HG03342 (cell line): ENCODE measurements around the gene SLC35F2.
"Not testable (repeated sequence)": the region's sequence is repeated elsewhere in the genome, so short reads cannot be mapped to it uniquely, and the experiment has no call there.

Experiments used
- ATAC-seq: cut with Tn5 transposase; IDR thresholded peaks from one replicate; pipeline ENCODE4 v1.9.1; 2021; ENCODE audit warnings: mild to moderate bottlenecking, moderate library complexity; ENCODE audit not compliant: unreplicated experiment

The SLC35F2 gene

DNA sequence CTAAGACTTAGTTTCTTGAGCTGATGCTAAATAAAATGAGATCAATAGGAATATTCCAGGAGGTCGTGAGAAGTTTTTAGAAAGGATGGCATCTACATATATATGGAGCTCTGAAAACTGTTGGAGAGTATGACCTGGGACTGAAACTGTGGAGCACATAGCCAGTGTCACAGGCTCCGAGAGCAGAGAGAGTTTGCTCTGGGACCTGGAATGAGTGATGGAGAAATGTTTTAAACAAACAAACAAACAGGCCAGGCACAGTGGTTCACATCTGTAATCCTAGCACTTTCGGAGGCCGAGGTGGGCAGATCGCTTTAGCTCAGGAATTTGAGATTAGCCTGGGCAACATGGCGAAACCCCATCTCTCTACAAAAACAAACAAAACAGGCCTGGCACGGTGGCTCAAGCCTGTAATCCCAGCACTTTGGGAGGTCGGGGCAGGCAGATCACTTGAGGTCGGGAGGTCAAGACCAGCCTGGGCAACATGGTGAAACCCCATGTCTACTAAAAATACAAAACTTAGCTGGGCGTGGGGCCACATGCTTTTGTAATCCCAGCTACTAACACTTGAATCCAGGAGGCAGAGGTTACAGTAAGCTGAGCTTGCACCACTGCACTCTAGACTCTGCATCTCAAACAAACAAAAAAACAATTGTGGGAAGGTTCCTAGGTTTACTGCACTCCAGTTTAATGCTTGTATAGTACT lies 67.1 kb downstream of the SLC35F2 start:
- ATAC-seq: no peak

DNA sequence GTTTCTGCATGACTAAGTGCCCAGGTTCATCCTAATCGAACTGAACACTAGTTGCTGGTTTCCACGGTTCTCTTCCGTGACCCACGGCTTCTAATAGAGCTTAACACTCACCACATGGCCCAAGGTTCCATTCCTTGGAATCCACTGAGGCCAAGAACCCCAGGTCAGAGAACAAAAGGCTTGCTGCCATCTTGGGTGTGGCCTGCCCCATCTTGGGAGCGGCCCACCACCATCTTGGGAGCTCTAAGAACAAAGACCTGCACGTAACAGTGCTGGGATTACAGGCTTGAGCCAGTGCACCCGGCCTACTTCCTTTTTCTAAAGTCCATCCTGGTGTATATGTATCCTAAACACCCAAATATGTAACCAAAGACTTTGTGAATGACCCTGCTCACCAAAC lies 68.8 kb downstream of the SLC35F2 start:
- ATAC-seq: no peak

DNA sequence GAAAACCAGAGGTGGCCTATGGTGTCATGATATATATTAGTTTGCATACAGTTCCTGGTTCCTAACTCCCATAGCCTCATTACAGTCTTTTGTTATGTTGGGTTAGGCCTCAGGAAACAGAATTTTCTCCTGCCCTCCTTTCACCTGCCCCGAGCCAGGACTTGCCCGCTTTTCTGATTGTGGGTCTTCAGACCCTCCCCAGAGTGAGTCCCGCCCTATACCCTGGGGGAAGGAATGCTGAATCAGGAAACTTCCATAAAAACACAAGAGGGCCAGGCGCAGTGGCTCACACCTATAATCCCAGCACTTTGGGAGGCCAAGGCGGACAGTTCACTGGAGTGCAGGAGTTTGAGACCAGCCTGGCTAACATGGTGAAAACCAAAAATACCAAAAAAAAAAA lies 70.9 kb downstream of the SLC35F2 start:
- no peak for ATAC-seq

DNA sequence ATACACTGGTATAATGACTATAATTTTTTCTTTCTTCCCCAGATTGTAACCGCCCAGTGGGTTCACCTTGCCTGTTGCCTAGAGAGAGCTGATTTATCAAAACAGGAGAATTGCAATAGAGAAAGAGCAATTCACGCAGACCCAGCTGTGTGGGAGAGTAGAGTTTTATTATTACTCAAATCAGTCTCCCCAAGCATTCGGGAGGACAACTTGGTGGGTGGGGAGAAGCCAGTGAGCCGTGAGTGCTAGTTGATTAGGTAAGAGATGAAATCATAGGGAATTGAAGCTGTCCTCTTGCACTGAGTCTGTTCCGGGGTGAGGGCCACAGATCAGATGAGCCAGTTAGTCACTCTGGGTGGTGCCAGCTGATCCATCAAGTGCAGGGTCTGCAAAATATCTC lies 73.2 kb downstream of the SLC35F2 start:
- no peak for ATAC-seq

DNA sequence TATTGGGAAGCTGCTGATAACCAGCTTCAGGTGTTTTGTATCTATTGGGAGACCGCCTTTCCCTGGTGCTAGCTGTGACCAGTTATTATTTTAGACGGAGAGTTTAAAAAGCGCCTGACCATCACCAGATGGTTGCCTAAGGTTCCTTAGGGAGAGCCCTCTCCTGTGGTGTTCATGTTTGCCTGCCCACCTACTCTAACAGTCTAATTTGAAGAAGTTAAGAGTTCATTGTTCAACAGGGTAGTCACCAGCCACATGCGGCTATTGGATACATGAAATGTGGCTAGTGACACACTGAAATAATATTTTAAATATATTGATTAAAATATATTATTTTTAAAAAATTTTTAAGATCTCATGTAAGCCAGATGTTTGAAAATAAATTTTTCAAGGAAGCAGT lies 75.5 kb downstream of the SLC35F2 start:
- ATAC-seq: no peak

DNA sequence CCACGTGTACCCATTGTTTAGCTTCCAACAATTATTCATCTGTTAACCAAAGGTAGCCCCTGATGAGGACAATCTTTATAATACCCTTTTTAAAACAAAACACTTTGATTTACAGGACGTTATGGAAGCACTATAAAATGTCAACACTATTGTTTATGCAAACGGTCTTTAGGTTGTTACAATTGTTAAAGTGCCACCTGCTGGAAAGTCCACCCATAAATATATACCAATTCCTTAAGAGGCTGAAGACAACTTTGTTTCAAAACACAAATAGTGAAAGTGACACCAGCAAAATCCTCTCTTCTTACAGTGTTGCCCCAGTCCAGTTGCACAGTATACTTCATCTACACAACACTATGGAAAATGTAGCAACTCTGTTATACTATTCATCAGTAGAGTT lies 77.8 kb downstream of the SLC35F2 start:
- ATAC-seq: no peak

DNA sequence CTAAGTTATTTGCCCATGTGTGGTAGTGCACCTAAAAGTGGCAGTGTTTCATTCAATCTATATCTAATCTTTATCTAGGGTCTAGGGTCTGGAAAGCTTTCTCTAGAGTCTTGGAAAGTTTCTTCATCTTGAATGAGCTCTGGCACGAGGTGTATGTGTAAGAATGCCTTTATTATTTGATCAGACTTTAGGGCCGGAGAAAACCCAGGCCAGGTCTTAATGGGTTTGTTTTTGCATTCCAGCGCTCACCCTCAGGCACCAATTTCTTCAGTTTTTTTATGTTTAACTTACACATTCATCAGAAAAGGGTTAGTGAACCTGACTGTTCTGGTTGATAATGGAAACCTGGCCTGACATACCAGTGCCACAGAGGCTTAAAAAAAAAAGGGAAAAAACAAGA lies 78.5 kb downstream of the SLC35F2 start:
- no peak for ATAC-seq

DNA sequence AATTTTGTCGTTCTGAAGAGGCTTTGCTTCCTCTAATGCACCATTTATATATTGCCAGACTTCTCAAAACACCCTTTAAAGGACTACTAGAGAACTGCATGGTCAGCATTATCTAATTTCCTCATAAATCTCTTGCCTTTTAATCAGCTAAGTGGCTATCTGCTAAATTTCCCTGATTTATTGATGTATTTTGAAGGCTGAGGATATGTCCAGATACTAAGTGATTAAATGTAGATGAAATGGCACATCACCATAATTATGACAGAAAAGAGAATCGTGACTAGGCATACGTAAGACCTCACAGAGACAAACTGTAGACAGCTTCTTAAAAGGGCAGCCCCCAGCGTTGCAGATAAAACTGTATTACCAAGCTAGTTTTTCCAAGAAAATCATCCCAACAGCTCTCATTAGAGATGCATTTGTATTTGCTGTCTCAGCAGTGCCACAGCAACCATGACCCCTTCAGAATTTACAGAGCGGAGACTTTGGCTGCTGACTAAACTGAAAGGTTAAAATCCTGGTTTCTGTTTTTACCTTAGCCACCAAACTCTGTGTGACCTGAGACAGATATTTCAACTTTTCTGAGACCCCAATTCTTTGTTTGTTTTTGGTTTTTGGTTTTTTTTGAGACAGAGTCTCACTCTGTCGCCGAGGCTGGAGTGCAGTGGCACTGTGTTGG lies 79.6 kb downstream of the SLC35F2 start:
- no peak for ATAC-seq

DNA sequence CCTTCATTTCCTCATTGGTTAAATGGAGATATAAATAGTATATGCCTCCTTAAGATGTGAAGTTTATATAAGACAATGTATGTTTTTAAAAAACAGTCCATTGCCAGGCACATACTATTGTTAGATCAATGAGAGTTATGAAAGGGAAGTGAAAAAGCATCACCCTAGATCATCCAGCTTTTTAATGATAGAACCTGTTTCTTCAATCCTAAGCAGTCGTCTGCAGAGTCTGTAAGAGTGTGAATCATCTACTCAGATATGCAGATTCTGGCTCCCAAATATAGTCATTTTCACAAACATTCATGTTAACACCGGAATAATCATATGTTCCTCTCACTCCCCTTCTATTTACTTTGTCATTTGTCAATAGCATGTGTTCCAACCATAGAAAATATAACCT lies 81.5 kb downstream of the SLC35F2 start:
- peak; percentile 63 for ATAC-seq

DNA sequence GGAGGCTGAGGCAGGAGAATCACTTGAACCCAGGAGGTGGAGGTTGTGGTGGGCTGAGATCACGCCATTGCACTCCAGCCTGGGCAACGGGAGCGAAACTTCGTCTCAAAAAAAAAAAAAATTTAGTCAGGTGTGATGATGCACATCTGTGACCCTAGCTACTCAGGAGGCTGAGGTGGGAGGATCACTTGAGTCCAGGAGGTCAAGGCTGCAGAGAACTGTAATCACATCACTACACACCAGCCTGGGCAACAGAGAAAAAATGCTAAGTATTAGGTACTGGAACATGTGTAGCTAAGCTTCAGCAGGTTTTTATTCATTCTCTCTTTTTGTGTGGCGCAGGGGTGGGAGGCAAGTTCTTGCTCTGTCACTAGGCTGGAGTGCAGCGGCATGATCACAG lies 82.5 kb downstream of the SLC35F2 start:
- no peak for ATAC-seq

DNA sequence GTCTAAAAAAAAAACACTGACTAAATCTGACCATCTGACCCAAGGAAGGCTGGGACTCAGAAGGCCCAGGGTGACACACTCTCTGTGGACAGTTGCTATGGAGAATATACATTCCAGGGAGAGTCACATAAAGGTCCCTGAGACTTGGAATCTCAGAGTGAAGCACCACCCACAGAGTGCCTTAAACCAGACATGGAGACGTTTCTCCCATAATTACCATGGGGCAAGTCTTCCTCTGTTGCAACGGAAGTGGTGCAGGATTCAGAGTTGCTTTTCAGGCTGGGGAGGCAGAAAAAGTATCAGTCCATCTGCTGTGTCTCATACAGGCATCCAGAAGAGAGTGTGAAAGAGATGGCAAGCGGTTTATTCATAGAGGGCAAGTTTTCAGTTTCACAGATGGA lies 88.0 kb downstream of the SLC35F2 start:
- ATAC-seq: no peak

DNA sequence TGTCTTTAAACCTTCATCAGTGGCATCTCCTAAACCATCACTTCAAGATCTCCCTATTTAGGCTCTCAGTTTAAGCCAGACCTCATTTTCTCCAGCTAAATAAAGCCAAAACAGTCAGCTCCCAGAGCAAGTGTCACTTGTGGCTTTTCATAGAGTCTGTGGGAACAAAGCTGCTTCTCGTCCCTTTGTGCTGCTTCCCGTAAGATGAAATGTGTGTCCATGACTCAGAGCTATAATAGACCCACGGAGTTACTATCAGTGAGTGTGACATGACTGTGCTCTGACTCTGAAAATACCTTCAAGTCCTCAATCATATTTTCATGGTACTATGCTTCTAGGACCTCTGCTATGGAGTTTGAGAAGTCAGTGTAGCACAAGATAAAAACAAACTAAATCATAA lies 89.4 kb downstream of the SLC35F2 start:
- ATAC-seq: no peak

DNA sequence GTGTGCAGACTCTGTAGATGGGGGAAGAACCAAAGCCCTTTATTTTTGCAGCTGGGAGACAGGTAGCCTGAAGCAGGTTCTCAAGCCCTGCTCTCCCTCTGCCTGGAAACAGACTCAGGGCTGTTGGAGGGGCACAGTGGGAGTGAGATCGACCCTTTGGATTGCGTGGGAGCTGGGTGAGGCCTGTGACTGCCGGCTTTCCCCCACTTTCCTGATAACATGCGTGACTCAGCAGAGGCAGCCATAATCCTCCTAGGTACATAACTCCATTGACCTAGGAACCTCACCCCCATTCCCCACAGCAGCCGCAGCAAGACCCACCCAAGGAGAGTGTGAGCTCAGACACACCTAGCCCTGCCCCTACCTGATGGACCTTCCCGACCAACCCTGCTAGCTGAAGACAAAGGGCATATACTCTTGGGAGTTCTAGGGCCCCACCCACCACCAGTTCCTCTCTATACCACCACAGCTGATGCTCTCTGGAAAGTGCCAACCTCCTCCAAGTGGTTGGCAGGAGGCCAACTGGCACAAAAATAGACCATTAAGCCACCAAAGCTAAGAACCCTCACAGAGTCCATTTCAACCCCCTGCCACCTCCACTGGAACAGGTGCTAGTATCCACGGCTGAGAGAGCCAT lies 99.8 kb downstream of the SLC35F2 start:
- ATAC-seq: not testable (repeated sequence)

DNA sequence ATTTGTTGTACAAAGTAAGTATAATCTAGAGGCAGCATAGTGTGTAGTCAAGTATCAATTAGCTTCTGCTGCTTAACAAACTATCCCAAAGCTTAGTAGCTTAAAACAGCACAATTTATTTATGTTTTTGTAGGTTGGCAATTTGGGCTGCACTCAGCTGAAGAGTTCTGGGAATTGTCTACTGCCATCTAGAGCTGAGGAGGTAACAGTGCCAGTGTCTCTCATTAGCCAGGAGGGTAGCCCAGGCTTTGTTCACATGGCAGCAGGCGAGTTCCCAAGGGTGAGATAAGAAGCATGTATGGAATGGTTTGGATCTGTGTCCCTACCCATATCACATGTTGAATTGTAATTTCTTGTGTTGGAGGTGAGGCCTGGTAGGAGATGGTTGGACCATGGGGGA lies 100.9 kb downstream of the SLC35F2 start:
- ATAC-seq: no peak

DNA sequence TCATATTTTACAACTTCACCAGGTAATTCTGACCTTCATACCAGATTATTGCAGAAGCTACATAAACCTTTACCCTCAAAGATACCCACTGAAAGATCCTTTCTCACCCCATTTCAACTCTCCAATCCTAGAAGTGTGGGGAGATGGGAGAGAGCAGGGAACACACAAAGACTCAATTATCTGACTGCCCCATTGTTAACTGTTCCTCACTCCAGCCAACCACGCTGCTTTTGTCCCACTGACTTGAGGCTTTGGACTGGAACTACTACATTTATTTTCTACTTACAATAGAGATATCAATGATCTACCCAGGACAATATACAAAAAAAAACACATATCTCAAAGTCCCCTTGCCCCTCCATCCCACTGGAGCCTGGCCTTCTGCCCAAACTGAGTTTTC lies 102.0 kb downstream of the SLC35F2 start:
- no peak for ATAC-seq

DNA sequence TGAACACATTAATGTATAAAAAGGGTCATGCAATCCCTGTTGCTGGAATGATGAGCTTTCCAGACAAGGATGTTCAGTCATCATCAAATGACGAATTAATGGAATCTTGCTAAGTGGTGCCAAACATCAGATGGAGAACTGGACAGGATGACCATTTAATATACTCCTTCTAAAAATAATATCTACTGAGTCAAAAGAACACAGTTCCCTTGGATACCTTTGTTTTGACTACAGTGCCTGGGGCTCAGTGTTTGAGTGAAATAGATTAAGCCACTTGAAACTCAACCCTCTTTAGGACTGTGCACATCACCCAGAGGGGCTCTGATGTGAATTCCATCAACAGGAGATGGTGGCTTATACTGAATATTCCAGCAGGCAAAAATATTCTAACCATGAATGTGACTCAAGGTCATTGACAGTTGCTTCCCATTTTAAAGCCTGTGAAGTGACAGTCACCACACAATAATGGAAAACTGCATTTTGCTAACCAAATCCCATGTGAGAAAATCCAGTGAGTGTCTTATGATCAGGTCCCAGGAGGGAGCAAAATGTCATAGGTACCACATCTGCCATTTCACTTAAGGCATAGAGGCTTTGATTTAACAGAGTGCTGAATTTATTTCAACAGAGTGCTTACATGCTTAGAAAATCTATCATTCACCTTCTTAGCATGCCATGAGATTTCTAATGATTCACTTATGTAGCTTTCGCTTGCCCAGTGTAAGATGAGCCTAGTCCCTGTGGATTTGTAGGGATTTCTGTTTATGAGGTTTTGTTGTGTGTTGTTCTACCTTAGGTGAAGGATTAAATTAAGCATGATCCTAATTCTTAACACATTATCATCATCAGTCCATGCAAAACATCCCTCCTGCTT lies 105.4 kb downstream of the SLC35F2 start:
- no peak for ATAC-seq

DNA sequence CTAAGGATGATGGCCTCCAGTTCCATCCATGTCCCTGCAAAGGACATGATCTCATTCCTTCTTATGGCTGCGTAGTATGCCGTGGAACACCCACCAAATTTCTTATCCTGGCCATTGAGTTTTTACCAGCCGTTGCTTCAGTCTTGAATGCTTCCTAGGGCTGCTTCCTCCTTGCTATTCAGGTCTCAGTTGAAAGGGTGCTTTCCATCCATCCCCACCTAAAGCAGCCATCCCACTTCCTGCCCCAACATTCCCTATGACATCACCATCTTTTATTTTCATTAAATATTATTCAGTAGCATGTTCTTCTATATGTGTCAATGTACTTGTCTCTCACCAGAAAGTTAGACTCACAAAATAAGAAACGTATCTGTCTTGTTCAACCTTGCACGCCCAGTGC lies 106.1 kb downstream of the SLC35F2 start:
- no peak for ATAC-seq

DNA sequence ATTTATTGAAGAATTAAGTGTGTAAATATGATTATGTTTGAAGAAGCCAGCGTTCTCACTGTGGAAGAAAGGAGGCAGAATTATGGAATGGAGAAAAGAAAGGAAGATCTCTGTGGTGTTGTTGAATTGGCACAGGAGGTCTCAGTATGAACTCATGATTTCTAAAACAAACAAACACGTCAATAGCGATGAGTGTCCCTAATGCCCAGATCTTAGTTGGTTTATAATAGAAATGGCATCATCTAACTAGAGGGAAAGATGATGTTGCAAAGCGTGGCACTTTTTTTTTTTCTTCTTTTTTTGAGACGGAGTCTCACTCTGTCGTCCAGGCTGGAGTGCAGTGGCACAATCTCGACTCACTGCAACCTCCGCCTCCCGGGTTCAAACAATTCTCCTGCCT lies 107.5 kb downstream of the SLC35F2 start:
- ATAC-seq: no peak

DNA sequence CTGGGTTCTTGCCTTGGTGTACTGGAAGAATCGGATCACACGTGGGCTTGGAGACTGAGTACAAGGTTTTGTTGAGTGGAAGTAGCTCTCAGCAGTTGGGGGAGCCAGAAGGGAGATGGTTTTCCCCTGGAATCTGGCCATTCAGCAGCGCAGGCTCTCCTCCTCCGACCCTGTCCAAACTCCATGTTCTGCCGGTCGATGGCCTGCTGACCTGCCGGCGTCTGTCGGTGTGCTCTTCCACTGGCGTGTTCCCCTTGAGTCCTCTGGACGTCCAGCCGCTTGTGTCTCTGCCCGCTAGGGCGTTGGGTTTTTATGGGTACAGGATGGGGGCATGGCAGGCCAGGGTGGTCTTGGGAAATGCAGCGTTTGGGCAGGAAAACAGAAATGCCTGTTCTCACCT lies 108.3 kb downstream of the SLC35F2 start:
- ATAC-seq: no peak

DNA sequence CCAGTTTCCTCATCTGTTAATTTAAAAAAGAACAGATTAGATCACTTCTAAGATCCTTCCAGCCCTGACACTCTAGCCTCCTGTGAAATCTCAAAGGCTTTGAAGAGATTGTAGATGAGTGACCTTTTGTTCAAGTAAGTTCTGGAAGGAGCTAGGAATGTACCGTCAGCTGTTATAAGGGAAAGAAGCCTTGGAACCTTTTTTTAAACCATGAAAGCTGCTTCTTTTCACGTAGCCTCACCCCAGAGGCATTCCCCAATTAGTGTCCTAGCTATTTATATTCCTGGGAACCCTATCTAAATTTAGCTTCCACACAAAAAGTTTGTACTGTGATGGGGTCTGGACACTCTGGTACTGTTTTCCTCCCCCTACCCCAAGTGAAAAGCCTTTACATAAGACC lies 111.0 kb downstream of the SLC35F2 start:
- ATAC-seq: no peak

DNA sequence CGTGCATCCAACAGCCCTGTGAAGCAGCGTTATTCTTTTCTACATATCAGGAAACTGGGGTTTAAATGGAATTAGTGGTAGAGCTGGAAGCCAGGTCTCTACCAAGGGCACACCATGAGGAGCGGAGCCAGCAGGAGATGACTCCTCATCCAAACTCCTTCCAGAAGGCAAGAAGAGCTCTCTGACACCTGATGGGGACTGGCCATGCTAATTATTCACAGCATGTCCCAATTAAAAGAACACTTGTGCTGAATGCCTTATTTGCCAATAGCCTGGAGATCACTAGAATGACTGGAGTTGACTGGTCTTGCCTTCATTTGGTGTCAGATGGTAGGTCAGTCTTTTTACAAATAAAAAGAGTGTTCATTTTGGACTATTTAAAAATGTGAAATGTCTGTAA lies 113.9 kb downstream of the SLC35F2 start:
- no peak for ATAC-seq
